Activated CD4-positive, alpha-beta T cell treated with anti-CD3 and anti-CD28 coated beads for 1 hour (primary cell): ENCODE measurements around the gene SLC25A14.
A peak's percentile ranks its signal among the peaks of the same experiment; 100 is the strongest.
"Not testable (repeated sequence)": the region's sequence is repeated elsewhere in the genome, so short reads cannot be mapped to it uniquely, and the experiment has no call there.

Experiments used
- DNase-seq: peaks from one replicate; pipeline ENCODE4 v3.0.0-alpha.2; 2020

Gene SLC25A14

GRCh38 chrX:130339408-130340222 is at the start of gene SLC25A14:
TSS of gene SLC25A14 (plus strand) at chrX:130339919. CDS start at chrX:130340279, 360 bp downstream.
- peak; percentile 51 for DNase-seq

- no peak for DNase-seq
These were observed 44.0 kb upstream of the SLC25A14 start for GRCh38 chrX:130295519-130296296.

- DNase-seq: no peak
These were observed 43.4 kb upstream of the SLC25A14 start for GRCh38 chrX:130296297-130296678.

- DNase-seq: no peak
These were observed 43.0 kb upstream of the SLC25A14 start for GRCh38 chrX:130296743-130297142.

- DNase-seq: no peak
These were observed 40.3 kb upstream of the SLC25A14 start for GRCh38 chrX:130299279-130300009.

GRCh38 chrX:130300010-130300282 is 39.8 kb upstream of the SLC25A14 start:
- no peak for DNase-seq

GRCh38 chrX:130301405-130301804 is 38.3 kb upstream of the SLC25A14 start:
- no peak for DNase-seq

GRCh38 chrX:130301977-130302376 is 37.7 kb upstream of the SLC25A14 start:
- DNase-seq: no peak

- DNase-seq: no peak
These were observed 34.9 kb upstream of the SLC25A14 start for GRCh38 chrX:130304587-130305368.

GRCh38 chrX:130319886-130320285 is 19.8 kb upstream of the SLC25A14 start:
- DNase-seq: not testable (repeated sequence)

GRCh38 chrX:130321550-130321949 is 18.2 kb upstream of the SLC25A14 start:
- DNase-seq: no peak

GRCh38 chrX:130330146-130330545 is 9.6 kb upstream of the SLC25A14 start:
- DNase-seq: no peak

GRCh38 chrX:130330706-130331105 is 9.0 kb upstream of the SLC25A14 start:
- DNase-seq: peak; percentile 8

- no peak for DNase-seq
These were observed 3.2 kb upstream of the SLC25A14 start for GRCh38 chrX:130336531-130336930.

- DNase-seq: not testable (repeated sequence)
These were observed 850 bp upstream of the SLC25A14 start for GRCh38 chrX:130338869-130339268.

- no peak for DNase-seq
These were observed 552 bp downstream of the SLC25A14 start for GRCh38 chrX:130340271-130340670.

- DNase-seq: no peak
These were observed 3.7 kb downstream of the SLC25A14 start for GRCh38 chrX:130343411-130343810.

- DNase-seq: no peak
These were observed 7.6 kb downstream of the SLC25A14 start for GRCh38 chrX:130347321-130347720.

- DNase-seq: no peak
These were observed 11.8 kb downstream of the SLC25A14 start for GRCh38 chrX:130351567-130351966.

- DNase-seq: not testable (repeated sequence)
These were observed 12.3 kb downstream of the SLC25A14 start for GRCh38 chrX:130352050-130352449.

GRCh38 chrX:130376077-130376476 is 36.4 kb downstream of the SLC25A14 start:
- DNase-seq: no peak

- DNase-seq: no peak
These were observed 38.4 kb downstream of the SLC25A14 start for GRCh38 chrX:130378024-130378669.
